CD4-positive, alpha-beta T cell treated with Interleukin-6 for 4 hours (primary cell): ENCODE measurements around the gene RER1.
A peak's percentile ranks its signal among the peaks of the same experiment; 100 is the strongest.

ENCODE experiments used
- DNase-seq: peaks from one replicate; pipeline ENCODE4 v3.0.0-alpha.2; 2020; ENCODE audit warnings: mixed read lengths

RER1 gene

GRCh38 chr1:2391041-2391930 is at the start of gene RER1, which contains the start of gene MORN1:
Gene RER1 (plus strand): TSS chr1:2391841. CDS start chr1:2395791, 3,950 bp downstream.
Gene MORN1 (minus strand): TSS chr1:2391554. CDS start chr1:2391533, 21 bp downstream.
- DNase-seq: peak; percentile 99

GRCh38 chr1:2342384-2343022 is 49.1 kb upstream of the RER1 start:
- no peak for DNase-seq

GRCh38 chr1:2343023-2343935 is 48.4 kb upstream of the RER1 start:
- DNase-seq: no peak

- no peak for DNase-seq
Observed at GRCh38 chr1:2344121-2344681, 47.4 kb upstream of the RER1 start.

GRCh38 chr1:2344744-2345296 is 46.8 kb upstream of the RER1 start:
- DNase-seq: no peak

- DNase-seq: no peak
Observed at GRCh38 chr1:2345297-2346075, 46.2 kb upstream of the RER1 start.

GRCh38 chr1:2346691-2347408 is 44.8 kb upstream of the RER1 start:
- no peak for DNase-seq

GRCh38 chr1:2347409-2347785 is 44.2 kb upstream of the RER1 start:
- DNase-seq: no peak

- DNase-seq: no peak
Observed at GRCh38 chr1:2347896-2348295, 43.7 kb upstream of the RER1 start.

GRCh38 chr1:2348346-2349325 is 43.0 kb upstream of the RER1 start:
- DNase-seq: no peak

- no peak for DNase-seq
Observed at GRCh38 chr1:2349806-2350205, 41.8 kb upstream of the RER1 start.

GRCh38 chr1:2350501-2350900 is 41.1 kb upstream of the RER1 start:
- DNase-seq: no peak

- DNase-seq: no peak
Observed at GRCh38 chr1:2350911-2351655, 40.6 kb upstream of the RER1 start.

- DNase-seq: no peak
Observed at GRCh38 chr1:2351723-2352122, 39.9 kb upstream of the RER1 start.

GRCh38 chr1:2352341-2352896 is 39.2 kb upstream of the RER1 start:
- DNase-seq: no peak

- no peak for DNase-seq
Observed at GRCh38 chr1:2352897-2353550, 38.6 kb upstream of the RER1 start.

- no peak for DNase-seq
Observed at GRCh38 chr1:2353551-2354438, 37.8 kb upstream of the RER1 start.
